Mammary epithelial cell (primary cell): ENCODE results near the gene OSBPL2.

Source experiments
- CTCF ChIP-seq, 2 donors: IDR thresholded peaks in 1 of 2; conservative IDR thresholded peaks in 1 of 2; 2 replicates each; pipeline ENCODE4 v1.5.1; 2011 to 2012; ENCODE audit warnings: inconsistent platforms in 2 of 2, low read length in 2 of 2, mild to moderate bottlenecking in 2 of 2, control low read depth in 1 of 2, low read depth in 1 of 2; ENCODE audit not compliant: insufficient read depth in 1 of 2; ENCODE audit errors: extremely low read depth in 1 of 2
- EZH2 ChIP-seq: IDR thresholded peaks from 2 replicates; pipeline ENCODE4 v1.6.1; 2012; ENCODE audit warnings: low read length, inconsistent platforms, borderline replicate concordance

- TF ChIP-seq CTCF (conservative IDR thresholded peaks at IDR 0.05 in 1 of 2, IDR thresholded peaks at IDR 0.05 in 1 of 2; ENCODE audit: extremely low read depth in 1 of 2, insufficient read depth in 1 of 2, low read depth in 1 of 2, low read length in 2 of 2) (no peak), EZH2 (no peak)
These were observed 42.0 kb downstream of the OSBPL2 start for GRCh38 chr20:62280303-62280702.
